IMR-90 (cell line): ENCODE results near the gene POLE3.

ENCODE experiments used
- BHLHE40 ChIP-seq: fragments of 150-350 bp; IDR thresholded peaks from 2 replicates; pipeline ENCODE4 v1.6.1; 2016; ENCODE audit warnings: mild to moderate bottlenecking, low read depth, low read length
- CEBPB ChIP-seq: IDR thresholded peaks from 2 replicates; pipeline ENCODE4 v1.6.1; 2012; ENCODE audit warnings: low read depth, low read length, improper control_type of control experiment
- ELK1 ChIP-seq: fragments of 150-350 bp; IDR thresholded peaks from 2 replicates; pipeline ENCODE4 v1.6.1; 2016; ENCODE audit warnings: low read depth, mild to moderate bottlenecking, low read length, moderate library complexity, borderline replicate concordance
- MAFK ChIP-seq: IDR thresholded peaks from 2 replicates; pipeline ENCODE4 v1.6.1; 2012; ENCODE audit warnings: low read depth, low read length, improper control_type of control experiment
- MXI1 ChIP-seq: IDR thresholded peaks from 2 replicates; pipeline ENCODE4 v1.6.1; 2012; ENCODE audit warnings: low read depth, mild to moderate bottlenecking, low read length, moderate library complexity, borderline replicate concordance
- POLR2A ChIP-seq: IDR thresholded peaks from 2 replicates; pipeline ENCODE4 v1.6.1; 2012; ENCODE audit warnings: mild to moderate bottlenecking, low read depth, low read length
- RAD21 ChIP-seq: IDR thresholded peaks from 2 replicates; pipeline ENCODE4 v1.6.1; 2012; ENCODE audit warnings: low read length, improper control_type of control experiment
- RFX5 ChIP-seq: IDR thresholded peaks from 2 replicates; pipeline ENCODE4 v1.8.0; 2012; ENCODE audit warnings: low read depth, mild to moderate bottlenecking, low read length, moderate library complexity
- SMC3 ChIP-seq: fragments of 150-350 bp; IDR thresholded peaks from 2 replicates; pipeline ENCODE4 v1.6.1; 2016; ENCODE audit warnings: low read depth, mild to moderate bottlenecking, antibody characterized with exemption, low read length, moderate library complexity
- USF2 ChIP-seq: fragments of 150-350 bp; IDR thresholded peaks from 2 replicates; pipeline ENCODE4 v1.6.1; 2017; ENCODE audit warnings: mild to moderate bottlenecking, antibody characterized with exemption, low read length, low read depth
- TF ChIP-seq, protein P1 (sequence below): conservative IDR thresholded peaks from 2 replicates; pipeline ENCODE4 v1.5.1; 2012; ENCODE audit warnings: mild to moderate bottlenecking, low read depth, low read length, improper control_type of control experiment

DNA sequence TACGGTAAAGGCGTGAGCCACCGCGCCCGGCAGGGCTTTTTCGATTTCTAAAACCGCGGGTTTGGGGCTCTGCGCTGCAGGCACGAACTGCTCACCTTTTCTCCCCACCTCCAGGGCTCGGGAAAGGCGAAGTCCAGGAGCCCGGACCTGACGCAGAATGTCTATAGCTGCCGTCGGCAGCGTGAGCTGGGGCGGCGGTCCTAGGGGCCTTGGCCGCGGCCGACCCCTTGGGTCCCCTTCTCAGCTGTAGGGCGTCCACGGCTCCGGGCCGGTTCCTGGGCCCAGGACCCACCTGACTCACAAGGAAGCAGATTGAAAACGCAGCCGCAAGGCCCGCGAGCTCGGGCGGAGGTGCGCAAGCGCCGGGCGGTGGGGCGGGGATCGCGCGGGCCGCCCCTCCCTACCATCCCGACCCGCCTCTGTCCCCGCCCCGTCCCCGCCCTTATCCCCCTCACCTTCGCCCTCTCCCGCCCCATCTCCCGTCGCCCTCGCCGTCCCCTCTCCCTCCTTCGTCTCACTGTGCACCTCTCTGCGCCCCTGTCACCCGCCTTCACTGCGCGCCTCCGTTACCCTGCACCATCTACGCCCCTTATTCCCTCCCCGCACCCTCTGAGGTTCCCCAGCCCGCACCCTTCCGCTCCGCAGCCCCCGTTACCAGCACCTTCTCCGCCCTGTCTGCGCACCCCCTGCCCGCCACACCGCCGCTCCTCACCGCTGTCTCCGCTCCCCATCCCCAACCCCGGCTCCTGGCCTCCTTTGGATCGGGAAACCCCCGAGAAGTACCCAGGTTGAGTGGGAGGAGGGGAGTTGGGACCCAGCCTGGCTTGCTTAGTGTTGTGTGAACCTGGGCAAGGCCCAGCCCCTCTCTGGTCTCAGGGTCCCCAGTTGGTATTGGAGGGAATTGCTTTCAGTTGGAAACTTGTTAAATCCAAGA is 33.6 kb downstream of the POLE3 start, which contains the start of gene HDHD3:
- TF ChIP-seq, protein P1, sequence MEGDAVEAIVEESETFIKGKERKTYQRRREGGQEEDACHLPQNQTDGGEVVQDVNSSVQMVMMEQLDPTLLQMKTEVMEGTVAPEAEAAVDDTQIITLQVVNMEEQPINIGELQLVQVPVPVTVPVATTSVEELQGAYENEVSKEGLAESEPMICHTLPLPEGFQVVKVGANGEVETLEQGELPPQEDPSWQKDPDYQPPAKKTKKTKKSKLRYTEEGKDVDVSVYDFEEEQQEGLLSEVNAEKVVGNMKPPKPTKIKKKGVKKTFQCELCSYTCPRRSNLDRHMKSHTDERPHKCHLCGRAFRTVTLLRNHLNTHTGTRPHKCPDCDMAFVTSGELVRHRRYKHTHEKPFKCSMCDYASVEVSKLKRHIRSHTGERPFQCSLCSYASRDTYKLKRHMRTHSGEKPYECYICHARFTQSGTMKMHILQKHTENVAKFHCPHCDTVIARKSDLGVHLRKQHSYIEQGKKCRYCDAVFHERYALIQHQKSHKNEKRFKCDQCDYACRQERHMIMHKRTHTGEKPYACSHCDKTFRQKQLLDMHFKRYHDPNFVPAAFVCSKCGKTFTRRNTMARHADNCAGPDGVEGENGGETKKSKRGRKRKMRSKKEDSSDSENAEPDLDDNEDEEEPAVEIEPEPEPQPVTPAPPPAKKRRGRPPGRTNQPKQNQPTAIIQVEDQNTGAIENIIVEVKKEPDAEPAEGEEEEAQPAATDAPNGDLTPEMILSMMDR = no peak
- TF ChIP-seq SMC3 = no peak
- no peak for TF ChIP-seq BHLHE40
- no peak for TF ChIP-seq MXI1
- no peak for TF ChIP-seq CEBPB
- no peak for TF ChIP-seq POLR2A
- no peak for TF ChIP-seq USF2
- TF ChIP-seq MAFK = no peak
- no peak for TF ChIP-seq RAD21
- no peak for TF ChIP-seq ELK1
- TF ChIP-seq RFX5 = no peak
